Measurements from ENCODE around the gene TPRG1.
"Not testable (repeated sequence)": the region's sequence is repeated elsewhere in the genome, so short reads cannot be mapped to it uniquely, and the experiment has no call there.

Gene TPRG1

DNA sequence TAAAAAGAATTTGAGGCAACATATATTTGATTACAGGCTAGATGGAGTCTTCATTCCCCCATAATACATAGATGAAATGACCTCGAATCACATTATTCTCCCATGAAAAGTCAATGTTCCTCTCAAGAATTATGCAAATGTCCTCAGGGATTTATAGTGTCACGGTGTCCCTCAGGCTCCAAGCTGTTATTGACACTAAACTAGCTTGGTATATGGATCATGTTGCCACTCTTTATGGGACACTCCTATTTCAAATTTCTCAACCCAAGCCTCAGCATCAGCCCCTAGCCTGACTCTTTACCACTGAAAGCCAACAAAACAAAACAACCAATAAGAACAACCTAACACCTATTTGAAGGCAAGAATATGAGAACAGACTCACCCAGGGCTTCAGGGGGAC is 139.8 kb downstream of the TPRG1 start:
- DNase-seq (ENCODE audit: low read depth in 2 of 2) = no peak

- DNase-seq (ENCODE audit: low read depth in 2 of 2) = no peak
Observed at GRCh38 chr3:189312866-189313265, 141.1 kb downstream of the TPRG1 start.

DNA sequence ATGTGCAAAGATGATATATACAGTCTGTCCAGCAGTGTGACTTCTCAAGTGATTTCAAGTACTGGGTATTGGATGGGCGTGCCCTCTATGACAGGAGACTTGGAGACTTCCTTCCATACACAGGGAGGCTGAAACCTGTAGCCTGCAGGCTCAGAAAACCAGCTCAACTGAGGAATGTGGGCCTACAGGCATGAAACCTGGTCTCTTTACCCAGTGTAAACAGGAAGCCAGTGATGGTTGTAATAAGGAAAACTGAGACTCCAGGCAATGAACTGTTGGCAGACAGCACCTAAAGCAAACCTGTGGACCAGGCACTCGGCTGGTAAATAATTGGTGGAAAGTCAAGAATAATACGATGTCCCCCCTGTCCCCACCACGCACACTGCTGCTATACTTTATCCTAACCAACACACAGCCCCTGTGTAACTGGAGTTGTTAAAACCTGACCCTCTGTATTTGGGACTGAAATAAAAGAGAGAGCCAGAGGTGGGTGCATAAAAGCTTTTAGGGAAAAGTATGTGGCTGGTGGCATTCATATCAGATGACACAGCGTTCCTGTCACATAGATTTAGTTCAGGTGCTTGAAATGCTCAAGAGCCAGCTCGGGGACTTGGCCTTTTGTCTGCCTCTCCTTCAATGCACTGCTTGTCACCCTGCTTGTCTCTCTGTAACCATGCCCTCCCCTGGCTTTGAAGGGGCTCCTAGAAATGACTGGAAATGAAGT is 144.7 kb downstream of the TPRG1 start:
- DNase-seq (ENCODE audit: low read depth in 2 of 2) = no peak

DNA sequence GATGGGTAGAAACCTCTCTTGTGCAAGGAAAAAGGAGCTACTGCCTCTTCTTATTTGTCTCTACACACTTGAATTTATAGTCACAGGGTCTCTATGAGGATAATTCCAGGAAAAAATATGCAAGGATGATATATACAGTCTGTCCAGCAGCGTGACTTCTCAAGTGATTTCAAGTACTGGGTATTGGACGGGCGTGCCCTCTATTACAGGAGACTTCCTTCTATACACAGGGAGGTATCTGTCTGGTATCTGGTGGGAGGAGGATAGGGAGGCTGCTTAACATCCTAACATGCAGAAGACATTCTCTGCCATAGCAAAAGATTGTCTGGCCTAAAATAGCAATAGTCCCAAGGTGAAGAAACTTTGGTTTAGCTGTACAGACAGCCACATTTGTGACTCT is 146.1 kb downstream of the TPRG1 start:
- DNase-seq (ENCODE audit: low read depth in 2 of 2) = no peak

DNA sequence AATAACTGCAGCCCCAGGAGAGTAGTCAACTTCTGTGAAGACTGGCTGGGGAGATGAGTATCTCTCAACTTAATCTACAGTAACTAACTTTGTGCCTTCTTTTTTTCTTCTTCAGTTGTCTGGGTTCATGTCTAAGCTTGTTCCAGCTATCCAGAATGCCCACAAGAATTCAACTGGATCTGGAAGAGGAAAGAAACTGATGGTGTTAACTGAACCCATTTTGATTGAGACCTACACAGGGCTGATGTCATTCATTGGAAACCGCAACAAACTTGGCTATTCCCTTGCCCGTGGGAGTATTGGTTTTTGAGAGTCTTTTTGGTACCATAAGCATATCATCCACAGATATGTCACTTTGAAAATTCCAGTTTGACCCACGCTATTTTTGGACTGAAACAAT is 148.7 kb downstream of the TPRG1 start:
- DNase-seq (ENCODE audit: low read depth in 2 of 2) = no peak

- no peak for DNase-seq (ENCODE audit: low read depth in 2 of 2)
Observed at GRCh38 chr3:189322339-189322738, 150.6 kb downstream of the TPRG1 start.

DNA sequence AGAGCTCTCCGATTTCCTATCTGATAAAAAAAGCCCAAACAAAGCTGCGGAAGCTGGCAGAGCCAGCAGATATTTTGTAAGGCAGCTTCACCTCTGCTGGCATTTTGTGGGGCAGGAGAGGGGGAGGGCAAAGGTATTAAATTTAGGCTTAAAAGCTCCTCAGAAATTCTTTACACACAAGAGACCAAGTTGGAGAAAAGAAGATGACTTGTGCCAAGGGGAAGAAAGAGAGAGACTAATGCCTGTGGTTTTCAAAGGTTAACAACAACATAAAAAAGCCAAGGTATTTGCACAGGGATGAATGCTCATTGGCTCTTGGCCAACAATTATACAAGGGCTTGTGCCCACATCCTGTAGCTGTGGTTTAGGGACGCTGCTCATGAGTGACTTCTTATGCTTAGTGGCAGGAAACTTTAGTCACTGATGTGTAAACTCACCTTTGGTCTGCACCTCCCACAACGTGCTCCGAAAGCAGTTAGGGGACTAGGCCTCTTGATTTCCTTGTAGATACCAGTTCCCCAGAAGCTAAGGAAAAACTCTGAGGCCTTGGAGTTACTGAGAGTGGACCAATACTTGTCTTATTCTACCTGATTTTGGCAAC is 152.9 kb downstream of the TPRG1 start:
- peak; percentile 54 to 56 for DNase-seq (ENCODE audit: low read depth in 2 of 2)

DNA sequence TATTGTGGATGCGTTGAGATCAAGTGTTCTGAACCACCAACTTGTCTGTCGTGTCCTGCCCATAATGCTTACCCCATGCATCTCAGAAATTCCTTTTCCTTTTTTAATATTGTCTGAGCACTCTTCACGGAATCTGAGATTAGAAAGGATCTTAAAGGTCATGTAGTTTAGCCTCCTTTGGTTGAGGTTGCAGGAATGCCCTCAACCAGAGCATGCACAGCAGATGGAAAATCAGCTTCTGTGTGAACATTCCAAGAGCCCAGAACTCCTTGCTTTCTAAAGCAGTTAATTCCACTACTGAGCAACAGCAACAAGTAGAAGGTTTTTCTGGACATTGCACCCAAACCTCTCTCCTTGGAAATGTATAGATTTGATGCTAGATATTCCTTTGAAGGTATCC is 153.7 kb downstream of the TPRG1 start:
- DNase-seq (ENCODE audit: low read depth in 2 of 2) = no peak

- DNase-seq (ENCODE audit: low read depth in 2 of 2) = not testable (repeated sequence)
Observed at GRCh38 chr3:189329630-189330029, 157.9 kb downstream of the TPRG1 start.

- DNase-seq (ENCODE audit: low read depth in 2 of 2) = no peak
Observed at GRCh38 chr3:189330066-189330465, 158.3 kb downstream of the TPRG1 start.

DNA sequence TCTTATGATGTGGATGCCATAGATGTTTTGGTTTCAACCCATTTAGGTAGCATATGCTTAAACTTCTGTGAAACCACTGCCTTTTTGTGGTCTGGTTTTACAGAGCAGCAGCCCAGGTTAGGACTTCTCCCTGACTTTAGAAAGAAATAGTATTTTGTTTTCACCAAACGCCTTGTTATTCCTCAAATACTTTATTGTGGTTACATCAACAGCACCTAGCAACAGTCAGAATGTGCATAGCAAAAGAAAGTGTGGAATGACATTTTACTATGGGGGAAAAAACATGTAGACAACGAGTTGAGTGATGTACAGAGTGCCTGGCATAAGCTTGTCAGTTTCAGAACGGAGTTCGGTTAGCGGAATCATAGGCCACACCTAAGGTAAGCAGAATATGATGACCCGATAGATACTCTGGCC is 159.2 kb downstream of the TPRG1 start:
- no peak for DNase-seq (ENCODE audit: low read depth in 2 of 2)

DNA sequence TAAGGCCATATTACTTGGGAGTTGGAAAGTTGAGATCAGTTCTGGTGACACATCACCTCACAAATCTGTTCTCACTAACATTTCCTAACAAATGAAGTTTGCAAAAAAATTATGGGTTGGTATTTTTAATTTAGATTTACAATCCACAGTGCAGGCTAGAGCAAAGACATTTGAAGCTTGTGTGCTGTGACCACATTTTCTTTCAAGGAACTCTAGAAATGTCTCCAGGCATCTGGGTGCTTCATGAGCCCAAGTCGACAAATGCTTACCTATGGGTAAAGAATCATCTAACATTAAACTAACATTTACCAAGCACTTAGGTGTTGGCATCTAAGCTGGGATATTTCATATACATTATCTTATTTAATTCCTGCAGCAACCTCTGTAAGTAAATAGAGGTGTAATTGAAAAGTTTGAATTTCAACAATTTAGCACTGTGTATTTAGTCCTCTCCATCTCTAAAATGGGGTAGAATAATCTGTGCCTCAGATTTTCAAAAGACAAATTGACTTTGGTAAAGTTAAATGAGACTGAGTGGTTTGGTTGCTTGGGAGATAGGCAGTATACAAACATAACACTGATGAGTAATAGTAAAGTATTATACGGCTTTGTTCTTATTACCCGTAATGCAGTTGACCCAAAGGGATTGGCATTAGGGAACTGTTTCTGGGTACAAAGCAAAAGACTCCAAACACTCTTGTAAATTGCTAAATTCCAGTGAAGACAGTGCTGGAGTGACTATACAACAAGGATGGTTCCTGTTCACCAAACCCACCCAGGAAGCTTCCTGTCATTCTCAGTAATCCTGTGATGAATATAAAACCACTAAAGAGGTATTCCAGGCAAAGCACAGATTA is 162.5 kb downstream of the TPRG1 start:
- DNase-seq (ENCODE audit: low read depth in 2 of 2) = no peak

GRCh38 chr3:189337673-189338091 is 165.9 kb downstream of the TPRG1 start:
- no peak for DNase-seq (ENCODE audit: low read depth in 2 of 2)

GRCh38 chr3:189338366-189338765 is 166.6 kb downstream of the TPRG1 start:
- DNase-seq (ENCODE audit: low read depth in 2 of 2) = no peak

DNA sequence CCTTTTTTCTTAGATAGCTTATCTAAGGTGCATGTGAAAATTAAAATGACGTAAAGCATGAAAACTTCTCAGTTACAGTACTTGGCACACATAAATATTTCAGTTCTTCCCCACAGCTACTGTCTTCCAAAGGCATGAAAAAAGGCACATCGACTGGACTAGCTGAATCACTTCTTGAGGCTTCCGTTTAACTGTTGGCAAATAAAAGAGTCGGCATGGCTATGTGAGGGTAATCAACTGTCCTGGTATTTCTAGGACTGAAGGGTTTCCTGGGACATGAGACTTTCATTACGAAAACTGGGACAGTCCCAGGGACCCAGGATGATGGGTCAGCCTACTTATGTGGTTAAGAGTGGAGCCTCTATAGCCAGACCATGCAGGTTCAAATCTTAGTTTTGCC is 168.2 kb downstream of the TPRG1 start:
- DNase-seq (ENCODE audit: low read depth in 2 of 2) = no peak

DNA sequence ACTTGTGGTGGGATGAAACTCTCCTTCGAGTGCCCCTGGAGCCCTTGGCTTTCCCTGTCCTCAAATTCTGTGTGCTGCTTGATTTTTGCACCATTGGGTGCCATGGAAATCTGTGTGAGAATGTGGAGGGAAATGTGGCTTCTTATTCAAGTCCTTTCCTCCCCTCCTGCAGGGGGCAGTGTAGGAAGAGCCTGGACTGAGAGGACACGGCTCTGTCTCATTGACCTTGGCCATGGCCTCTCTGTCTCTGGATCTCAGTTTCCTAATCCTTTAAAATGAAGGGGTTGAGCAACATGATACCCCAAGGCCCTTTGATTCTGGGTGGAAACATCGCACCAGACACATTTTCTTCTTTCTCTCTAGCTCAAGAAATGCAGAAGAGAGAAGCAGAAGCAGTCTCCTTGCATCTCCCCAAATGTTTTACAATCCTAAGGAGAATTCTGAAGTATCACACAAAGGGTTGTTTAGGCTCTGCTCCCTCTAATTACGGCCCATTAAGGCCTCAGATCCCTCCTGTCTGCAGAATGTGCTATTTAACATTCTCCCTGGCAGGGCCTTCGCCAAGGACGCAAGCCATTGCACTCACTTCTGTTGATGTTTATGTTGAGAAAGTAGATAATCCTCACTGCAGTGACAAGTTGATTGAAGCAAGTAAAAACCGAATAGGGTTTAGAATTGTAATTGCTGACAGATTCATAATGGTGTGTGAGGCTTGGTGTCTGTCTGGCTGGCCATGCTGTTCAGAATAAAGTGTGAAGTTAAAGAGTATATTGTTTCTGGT is 169.1 kb downstream of the TPRG1 start:
- DNase-seq (ENCODE audit: low read depth in 2 of 2) = no peak

DNA sequence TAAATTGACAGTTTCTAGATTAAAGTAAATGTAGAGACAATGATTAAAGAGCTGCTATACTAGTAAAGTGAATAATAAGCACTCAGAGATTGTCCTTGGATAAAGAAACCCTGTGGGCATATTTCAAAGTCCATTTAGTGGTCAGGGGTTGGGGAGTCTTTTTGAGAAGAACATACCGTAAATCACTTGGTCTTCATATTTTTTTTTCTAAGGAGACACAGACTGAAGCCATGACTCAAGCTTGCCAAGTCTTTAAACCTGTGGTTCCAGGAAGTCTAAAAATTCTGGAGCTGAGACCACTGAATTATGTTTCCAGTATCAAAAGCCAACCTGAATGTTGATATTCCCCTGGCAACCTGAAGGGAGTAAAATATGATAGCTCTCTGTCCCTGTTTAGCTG is 171.0 kb downstream of the TPRG1 start:
- no peak for DNase-seq (ENCODE audit: low read depth in 2 of 2)

GRCh38 chr3:189344996-189345395 is 173.2 kb downstream of the TPRG1 start:
- no peak for DNase-seq (ENCODE audit: low read depth in 2 of 2)

DNA sequence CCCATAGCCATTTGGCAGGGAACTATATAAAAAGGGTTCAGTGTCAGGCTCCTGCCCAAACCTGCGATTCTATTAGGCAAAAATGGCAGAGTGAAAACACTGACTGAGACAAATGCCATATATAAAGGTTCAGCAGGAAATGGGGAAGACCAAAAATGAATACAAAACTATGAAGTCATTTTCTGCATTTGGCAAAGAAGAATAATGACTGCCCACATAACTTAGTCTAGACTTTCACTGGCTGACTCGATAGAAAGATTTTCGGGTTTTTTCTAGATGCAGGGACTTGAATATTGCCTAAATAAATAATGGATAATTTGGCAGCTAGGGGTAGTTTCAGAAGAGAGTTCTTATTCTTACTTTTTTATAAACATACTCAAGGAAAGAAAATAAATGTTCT is 178.0 kb downstream of the TPRG1 start:
- DNase-seq (ENCODE audit: low read depth in 2 of 2) = no peak

- DNase-seq (ENCODE audit: low read depth in 2 of 2) = no peak
Observed at GRCh38 chr3:189353318-189353965, 181.7 kb downstream of the TPRG1 start.
